ENCODE data around the gene NR1I3. TPM values are rescaled to one million over a fixed set of nuclear protein-coding genes. Genes with fewer than 3 reads are reported as not detected.

NR1I3 gene
- total RNA-seq, 2 experiments from 2014 or later, result not detected

- ATAC-seq, result no peak
- CTCF ChIA-PET, result interaction anchor here (1.5 to 7.0 kb wide), 5 partner anchors 8 to 187 kb away, joined by 5 to 77 read pairs (median 23); partner anchors contain the start of genes NDUFS2 and TOMM40L
- Mint-ChIP-seq H3K27me3 (no peaks in the 10 kb centered on the region), H3K4me3 (no peak overlapping the region), H3K27ac (peak overlapping the region; percentile 61), H3K36me3 (no peaks in the 10 kb centered on the region), H3K9me3 (ENCODE audit: low read depth) (no peaks in the 10 kb centered on the region), H3K4me1 (peaks cover 43% of the 10 kb centered on the region)
- no peak for DNase-seq
These were observed 42.8 kb downstream of the NR1I3 start for GRCh38 chr1:161195171-161195570.

- DNase-seq (no peak), ATAC-seq (no peak)
- H3K36me3 Mint-ChIP-seq, result no peaks in the 10 kb centered on the region
- H3K27me3 Mint-ChIP-seq, result no peaks in the 10 kb centered on the region
- H3K27ac Mint-ChIP-seq, result no peak overlapping the region
- peaks cover 38% of the 10 kb centered on the region for H3K4me1 Mint-ChIP-seq
- H3K4me3 Mint-ChIP-seq, result no peak overlapping the region
- no peaks in the 10 kb centered on the region for H3K9me3 Mint-ChIP-seq (ENCODE audit: low read depth)
- CTCF ChIA-PET, result interaction anchor here (0.9 to 7.0 kb wide), 10 partner anchors 7 to 198 kb away, joined by 3 to 77 read pairs (median 12); partner anchors contain the start of genes NDUFS2, PPOX and TOMM40L
These were observed 44.3 kb downstream of the NR1I3 start for GRCh38 chr1:161193561-161194235.

- DNase-seq, result peak; percentile 82
- CTCF ChIA-PET, result interaction anchor here (0.7 to 7.0 kb wide), 21 partner anchors 11 to 449 kb away, joined by 3 to 77 read pairs (median 4); partner anchors contain the start of genes B4GALT3, NDUFS2, PPOX and TOMM40L
- Mint-ChIP-seq H3K27ac (peak overlapping the region; percentile 83), H3K4me3 (no peak overlapping the region), H3K4me1 (peaks cover 42% of the 10 kb centered on the region), H3K36me3 (peaks cover 1% of the 10 kb centered on the region), H3K9me3 (ENCODE audit: low read depth) (no peaks in the 10 kb centered on the region), H3K27me3 (no peaks in the 10 kb centered on the region)
- peak; percentile 94 for ATAC-seq
These were observed 45.2 kb downstream of the NR1I3 start for GRCh38 chr1:161192476-161193465.

- Mint-ChIP-seq H3K27ac (peak overlapping the region; percentile 19), H3K4me3 (no peak overlapping the region), H3K36me3 (peaks cover 1% of the 10 kb centered on the region), H3K9me3 (ENCODE audit: low read depth) (no peaks in the 10 kb centered on the region), H3K27me3 (no peaks in the 10 kb centered on the region), H3K4me1 (peaks cover 46% of the 10 kb centered on the region)
- DNase-seq (no peak), ATAC-seq (no peak)
- CTCF ChIA-PET, result interaction anchor here (0.7 to 7.0 kb wide), 20 partner anchors 10 to 448 kb away, joined by 3 to 77 read pairs (median 7); partner anchors contain the start of genes B4GALT3, NDUFS2, PPOX and TOMM40L
These were observed 46.0 kb downstream of the NR1I3 start for GRCh38 chr1:161191971-161192370.

- H3K9me3 Mint-ChIP-seq (ENCODE audit: low read depth), result no peaks in the 10 kb centered on the region
- ATAC-seq (no peak), DNase-seq (no peak)
- CTCF ChIA-PET, result interaction anchor here (1.3 to 7.0 kb wide), 12 partner anchors 9 to 191 kb away, joined by 3 to 77 read pairs (median 16); partner anchors contain the start of genes B4GALT3, CFAP126, NDUFS2 and PPOX
- no peak overlapping the region for H3K27ac Mint-ChIP-seq
- peaks cover 1% of the 10 kb centered on the region for H3K36me3 Mint-ChIP-seq
- H3K4me1 Mint-ChIP-seq, result peaks cover 50% of the 10 kb centered on the region
- no peak overlapping the region for H3K4me3 Mint-ChIP-seq
- H3K27me3 Mint-ChIP-seq, result no peaks in the 10 kb centered on the region
These were observed 47.0 kb downstream of the NR1I3 start for GRCh38 chr1:161190962-161191521.

- Mint-ChIP-seq H3K27me3 (no peaks in the 10 kb centered on the region), H3K4me1 (peaks cover 53% of the 10 kb centered on the region), H3K4me3 (no peak overlapping the region), H3K9me3 (ENCODE audit: low read depth) (no peaks in the 10 kb centered on the region), H3K36me3 (peaks cover 1% of the 10 kb centered on the region), H3K27ac (peak overlapping the region; percentile 8)
- ATAC-seq, result no peak
- CTCF ChIA-PET, result interaction anchor here (1.8 to 7.0 kb wide), 4 partner anchors 7 to 102 kb away, joined by 6 to 61 read pairs (median 32); partner anchors contain the start of genes NDUFS2 and TOMM40L
- DNase-seq, result no peak
These were observed 49.0 kb downstream of the NR1I3 start for GRCh38 chr1:161189036-161189435.

- Mint-ChIP-seq H3K4me1 (peaks cover 60% of the 10 kb centered on the region), H3K27me3 (no peaks in the 10 kb centered on the region), H3K36me3 (peaks cover 1% of the 10 kb centered on the region), H3K27ac (peak overlapping the region; percentile 18), H3K4me3 (no peak overlapping the region), H3K9me3 (ENCODE audit: low read depth) (no peaks in the 10 kb centered on the region)
- CTCF ChIA-PET, result interaction anchor here (0.6 to 2.1 kb wide), 4 partner anchors 16 to 538 kb away, joined by 3 to 6 read pairs (median 4); partner anchors contain the start of gene TOMM40L
- DNase-seq (no peak), ATAC-seq (no peak)
These were observed 49.6 kb downstream of the NR1I3 start for GRCh38 chr1:161188381-161188780.

GRCh38 chr1:161187311-161187710 is 50.7 kb downstream of the NR1I3 start:
- DNase-seq (no peak), ATAC-seq (no peak)
- Mint-ChIP-seq H3K4me1 (peaks cover 62% of the 10 kb centered on the region), H3K27me3 (no peaks in the 10 kb centered on the region), H3K36me3 (peaks cover 5% of the 10 kb centered on the region), H3K27ac (peak overlapping the region; percentile 96), H3K9me3 (ENCODE audit: low read depth) (no peaks in the 10 kb centered on the region), H3K4me3 (no peak overlapping the region)
- CTCF ChIA-PET, result interaction anchor here (0.7 to 2.3 kb wide), 2 partner anchors 21 to 22 kb away, joined by 4 to 11 read pairs; partner anchors contain the start of gene PPOX

GRCh38 chr1:161185732-161186311 is 52.2 kb downstream of the NR1I3 start:
- peak overlapping the region; percentile 96 for H3K27ac Mint-ChIP-seq
- no peaks in the 10 kb centered on the region for H3K9me3 Mint-ChIP-seq (ENCODE audit: low read depth)
- peak overlapping the region; percentile 61 for H3K4me3 Mint-ChIP-seq
- peak; percentile 4 for ATAC-seq
- no peaks in the 10 kb centered on the region for H3K27me3 Mint-ChIP-seq
- no peak for DNase-seq
- CTCF ChIA-PET, result interaction anchor here (0.7 to 2.5 kb wide), 8 partner anchors 8 to 129 kb away, joined by 3 to 21 read pairs (median 5); partner anchors contain the start of genes B4GALT3, DEDD, NDUFS2 and PPOX
- H3K4me1 Mint-ChIP-seq, result peaks cover 70% of the 10 kb centered on the region
- peaks cover 5% of the 10 kb centered on the region for H3K36me3 Mint-ChIP-seq

- Mint-ChIP-seq H3K27me3 (no peaks in the 10 kb centered on the region), H3K27ac (peak overlapping the region; percentile 96), H3K36me3 (peaks cover 5% of the 10 kb centered on the region), H3K4me1 (peaks cover 75% of the 10 kb centered on the region), H3K4me3 (peak overlapping the region; percentile 61), H3K9me3 (ENCODE audit: low read depth) (no peaks in the 10 kb centered on the region)
- CTCF ChIA-PET, result interaction anchor here (1.2 to 2.5 kb wide), 5 partner anchors 8 to 53 kb away, joined by 3 to 21 read pairs (median 11); partner anchors contain the start of genes B4GALT3, DEDD, NDUFS2 and PPOX
- ATAC-seq (peak; percentile 80), DNase-seq (peak; percentile 93)
These were observed 52.7 kb downstream of the NR1I3 start for GRCh38 chr1:161185282-161185682.

- peak overlapping the region; percentile 96 for H3K27ac Mint-ChIP-seq
- no peaks in the 10 kb centered on the region for H3K9me3 Mint-ChIP-seq (ENCODE audit: low read depth)
- DNase-seq (peak; percentile 85), ATAC-seq (peak; percentile 67)
- H3K36me3 Mint-ChIP-seq, result peaks cover 4% of the 10 kb centered on the region
- no peaks in the 10 kb centered on the region for H3K27me3 Mint-ChIP-seq
- peaks cover 78% of the 10 kb centered on the region for H3K4me1 Mint-ChIP-seq
- H3K4me3 Mint-ChIP-seq, result peak overlapping the region; percentile 25
- CTCF ChIA-PET, result interaction anchor here (0.7 to 5.3 kb wide), 12 partner anchors 10 to 535 kb away, joined by 3 to 61 read pairs (median 10); partner anchors contain the start of genes NDUFS2, PPOX, SLAMF1 and TOMM40L
These were observed 55.8 kb downstream of the NR1I3 start for GRCh38 chr1:161182214-161182613.

- ATAC-seq (no peak), DNase-seq (no peak)
- Mint-ChIP-seq H3K27ac (peak overlapping the region; percentile 71), H3K4me3 (no peak overlapping the region), H3K4me1 (peaks cover 74% of the 10 kb centered on the region), H3K27me3 (no peaks in the 10 kb centered on the region), H3K36me3 (peaks cover 9% of the 10 kb centered on the region), H3K9me3 (ENCODE audit: low read depth) (no peaks in the 10 kb centered on the region)
- CTCF ChIA-PET, result interaction anchor here (0.6 to 5.3 kb wide), 11 partner anchors 10 to 235 kb away, joined by 3 to 61 read pairs (median 7); partner anchors contain the start of genes ADAMTS4, NDUFS2, PPOX and TOMM40L
These were observed 57.4 kb downstream of the NR1I3 start for GRCh38 chr1:161180639-161181038.

Data from activated CD8-positive, alpha-beta memory T cell treated with anti-CD3 and anti-CD28 coated beads, Interleukin-2, amount 10 ng/mL, durations not matched to agents 7 days and 5 days (primary cell).